Colonic mucosa (tissue), 4 donors: Measurements from ENCODE around the gene CADM3. TPM values are rescaled to one million over a fixed set of nuclear protein-coding genes. Genes with fewer than 3 reads are reported as not detected.

Experiments used
- DNase-seq: peaks from one replicate; pipeline ENCODE4 v3.0.0-alpha.2; 2020
- H3K27ac ChIP-seq: fragments of 200-600 bp; one replicate; pipeline ENCODE4 v1.8.0; 2021
- H3K27me3 ChIP-seq: fragments of 200-600 bp; one replicate; pipeline ENCODE4 v1.8.0; 2021
- H3K36me3 ChIP-seq: fragments of 200-600 bp; one replicate; pipeline ENCODE4 v1.8.0; 2021
- H3K4me1 ChIP-seq: fragments of 200-600 bp; one replicate; pipeline ENCODE4 v1.8.0; 2021; ENCODE audit warnings: mild to moderate bottlenecking
- H3K4me3 ChIP-seq: fragments of 200-600 bp; one replicate; pipeline ENCODE4 v1.8.0; 2021
- H3K9ac ChIP-seq, 2 donors: one replicate each; pipeline ENCODE4 v1.7.0; 2013; ENCODE audit warnings: control low read depth in 2 of 2, low read depth in 2 of 2, low read length in 2 of 2
- H3K9me3 ChIP-seq: fragments of 200-600 bp; one replicate; pipeline ENCODE4 v1.8.0; 2021
- intact Hi-C: fragments of 100-400 bp; cut with DNase I; formaldehyde crosslinking; loops from one replicate; pipeline ENCODE4 v1.14.1; 2022
- total RNA-seq, 2 donors: library from RNA; stranded (reverse); fragmentation: NEBNext Ultra II Directional in 1 of 2; extraction: Animal tissue kit (Norgen Biotek cat#: 25700) in 1 of 2; gene quantifications; one replicate each; pipeline ENCODE4 v1.2.1, GENCODE V29; 2021
- TF ChIP-seq, protein P1 (sequence below): fragments of 200-600 bp; IDR thresholded peaks from one replicate; pipeline ENCODE4 v1.8.0; 2022; ENCODE audit warnings: antibody characterized with exemption, mild to moderate bottlenecking
- donor health status: healthy.
- donor health status: DM: no; HTN: no; CAD: no.
- donor health status: DM: no; HTN: no; CAD: no.

CADM3 gene
- total RNA-seq, 2 donors from 2014 or later, result 2.7 to 8.7 TPM

GRCh38 chr1:159184201-159184600, 12.8 kb downstream of the CADM3 start:
- no peak for DNase-seq
- no peak overlapping the region for H3K4me3 ChIP-seq
- H3K9ac ChIP-seq, result no peak overlapping the region
- H3K4me1 ChIP-seq, result no peaks in the 10 kb centered on the region
- intact Hi-C loops, result no loop called here
- H3K36me3 ChIP-seq, result no peaks in the 10 kb centered on the region
- no peaks in the 10 kb centered on the region for H3K9me3 ChIP-seq
- TF ChIP-seq, protein P1, sequence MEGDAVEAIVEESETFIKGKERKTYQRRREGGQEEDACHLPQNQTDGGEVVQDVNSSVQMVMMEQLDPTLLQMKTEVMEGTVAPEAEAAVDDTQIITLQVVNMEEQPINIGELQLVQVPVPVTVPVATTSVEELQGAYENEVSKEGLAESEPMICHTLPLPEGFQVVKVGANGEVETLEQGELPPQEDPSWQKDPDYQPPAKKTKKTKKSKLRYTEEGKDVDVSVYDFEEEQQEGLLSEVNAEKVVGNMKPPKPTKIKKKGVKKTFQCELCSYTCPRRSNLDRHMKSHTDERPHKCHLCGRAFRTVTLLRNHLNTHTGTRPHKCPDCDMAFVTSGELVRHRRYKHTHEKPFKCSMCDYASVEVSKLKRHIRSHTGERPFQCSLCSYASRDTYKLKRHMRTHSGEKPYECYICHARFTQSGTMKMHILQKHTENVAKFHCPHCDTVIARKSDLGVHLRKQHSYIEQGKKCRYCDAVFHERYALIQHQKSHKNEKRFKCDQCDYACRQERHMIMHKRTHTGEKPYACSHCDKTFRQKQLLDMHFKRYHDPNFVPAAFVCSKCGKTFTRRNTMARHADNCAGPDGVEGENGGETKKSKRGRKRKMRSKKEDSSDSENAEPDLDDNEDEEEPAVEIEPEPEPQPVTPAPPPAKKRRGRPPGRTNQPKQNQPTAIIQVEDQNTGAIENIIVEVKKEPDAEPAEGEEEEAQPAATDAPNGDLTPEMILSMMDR, result no peak
- peaks cover 6% of the 10 kb centered on the region for H3K27me3 ChIP-seq
- no peak overlapping the region for H3K27ac ChIP-seq

- intact Hi-C loops, result no loop called here
- TF ChIP-seq, protein P1, result no peak
- H3K4me3 ChIP-seq, result no peak overlapping the region
- no peaks in the 10 kb centered on the region for H3K9me3 ChIP-seq
- H3K27ac ChIP-seq, result no peak overlapping the region
- H3K36me3 ChIP-seq, result no peaks in the 10 kb centered on the region
- no peak overlapping the region for H3K9ac ChIP-seq
- DNase-seq, result no peak
- H3K27me3 ChIP-seq, result peaks cover 6% of the 10 kb centered on the region
- H3K4me1 ChIP-seq, result no peaks in the 10 kb centered on the region
These were observed 13.7 kb downstream of the CADM3 start for GRCh38 chr1:159185121-159185520.

DNA sequence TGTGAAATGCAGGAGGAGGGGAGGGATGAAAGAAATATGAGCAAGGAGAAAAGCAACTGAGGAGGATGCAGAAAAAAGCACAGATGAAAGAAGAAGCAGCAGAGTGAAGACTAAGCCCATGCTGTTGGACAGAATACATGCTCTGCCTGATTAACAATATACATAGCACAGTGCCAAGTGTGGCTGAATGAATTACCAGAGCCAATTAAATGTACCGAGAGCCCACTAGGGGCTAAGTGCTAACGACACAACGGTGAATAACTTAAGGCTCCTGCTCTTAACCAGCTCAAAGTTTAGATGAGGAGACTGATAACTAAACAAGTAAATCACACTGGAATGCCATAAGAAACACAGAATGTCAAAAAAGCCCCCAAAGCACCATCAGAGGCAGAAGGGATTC, 15.6 kb downstream of the CADM3 start:
- H3K4me1 ChIP-seq, result no peaks in the 10 kb centered on the region
- H3K36me3 ChIP-seq, result no peaks in the 10 kb centered on the region
- DNase-seq, result no peak
- H3K27ac ChIP-seq, result no peak overlapping the region
- intact Hi-C loops, result no loop called here
- no peak overlapping the region for H3K4me3 ChIP-seq
- no peaks in the 10 kb centered on the region for H3K9me3 ChIP-seq
- TF ChIP-seq, protein P1, result no peak
- H3K27me3 ChIP-seq, result peaks cover 6% of the 10 kb centered on the region
- H3K9ac ChIP-seq, result no peak overlapping the region

DNA sequence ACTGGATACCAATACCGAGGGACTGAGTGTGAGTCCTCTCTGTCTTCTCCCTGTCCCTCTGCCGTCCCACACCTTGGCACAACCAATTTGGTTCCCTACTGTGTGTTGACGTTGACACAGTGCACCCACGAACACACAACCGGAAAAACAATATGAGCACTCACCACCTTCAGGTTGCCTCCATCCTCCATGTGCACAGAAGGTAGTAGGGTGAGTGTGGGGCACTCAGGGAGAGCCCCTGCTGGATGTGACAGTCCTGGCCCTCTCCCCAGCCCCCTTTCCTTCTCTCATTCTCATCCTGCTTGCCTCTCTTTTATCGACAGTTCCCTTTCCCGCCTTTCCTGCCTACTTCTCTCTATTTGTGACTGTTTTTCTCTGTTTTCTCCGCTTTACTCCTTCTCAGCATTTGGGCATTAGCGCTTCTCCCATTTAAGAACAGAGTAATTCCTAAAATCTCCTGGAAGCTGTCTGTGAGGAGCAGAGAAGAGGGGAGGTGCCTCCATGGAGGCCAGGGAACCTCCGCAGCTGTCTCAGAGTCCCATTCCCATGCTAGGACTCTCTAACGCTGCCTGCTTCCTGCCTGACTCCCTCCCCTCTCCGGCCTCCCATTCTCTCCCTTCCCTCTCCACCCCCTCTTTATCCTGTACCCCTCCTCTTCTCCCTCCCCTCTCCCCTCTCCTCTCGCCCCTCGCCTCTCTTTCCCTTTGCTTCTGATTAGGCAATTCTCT, 16.4 kb downstream of the CADM3 start:
- H3K4me1 ChIP-seq, result no peaks in the 10 kb centered on the region
- TF ChIP-seq, protein P1, result no peak
- H3K36me3 ChIP-seq, result no peaks in the 10 kb centered on the region
- no peak overlapping the region for H3K4me3 ChIP-seq
- peaks cover 6% of the 10 kb centered on the region for H3K27me3 ChIP-seq
- no peak overlapping the region for H3K27ac ChIP-seq
- peak overlapping the region in 1 of 2 donors; percentile 17 for H3K9ac ChIP-seq
- no peak for DNase-seq
- intact Hi-C loops, result no loop called here
- H3K9me3 ChIP-seq, result no peaks in the 10 kb centered on the region

GRCh38 chr1:159188375-159188788, 17.0 kb downstream of the CADM3 start:
- intact Hi-C loops, result no loop called here
- peak; percentile 28 for DNase-seq
- Histone ChIP-seq H3K4me1 (no peaks in the 10 kb centered on the region), H3K4me3 (no peak overlapping the region), H3K9ac (peak overlapping the region in 1 of 2 donors; percentile 17), H3K9me3 (no peaks in the 10 kb centered on the region), H3K36me3 (no peaks in the 10 kb centered on the region), H3K27me3 (peaks cover 6% of the 10 kb centered on the region), H3K27ac (no peak overlapping the region)
- TF ChIP-seq, protein P1, result no peak
